DMS53 treated with DMSO at 0.1 percent for 48 hours (cell line): ENCODE measurements around the gene PROC.

ENCODE experiments used
- DNase-seq: peaks from one replicate; lab custom pipeline; 2025; ENCODE audit not compliant: unreplicated experiment; lab: John Stamatoyannopoulos, UW

Gene PROC

DNA sequence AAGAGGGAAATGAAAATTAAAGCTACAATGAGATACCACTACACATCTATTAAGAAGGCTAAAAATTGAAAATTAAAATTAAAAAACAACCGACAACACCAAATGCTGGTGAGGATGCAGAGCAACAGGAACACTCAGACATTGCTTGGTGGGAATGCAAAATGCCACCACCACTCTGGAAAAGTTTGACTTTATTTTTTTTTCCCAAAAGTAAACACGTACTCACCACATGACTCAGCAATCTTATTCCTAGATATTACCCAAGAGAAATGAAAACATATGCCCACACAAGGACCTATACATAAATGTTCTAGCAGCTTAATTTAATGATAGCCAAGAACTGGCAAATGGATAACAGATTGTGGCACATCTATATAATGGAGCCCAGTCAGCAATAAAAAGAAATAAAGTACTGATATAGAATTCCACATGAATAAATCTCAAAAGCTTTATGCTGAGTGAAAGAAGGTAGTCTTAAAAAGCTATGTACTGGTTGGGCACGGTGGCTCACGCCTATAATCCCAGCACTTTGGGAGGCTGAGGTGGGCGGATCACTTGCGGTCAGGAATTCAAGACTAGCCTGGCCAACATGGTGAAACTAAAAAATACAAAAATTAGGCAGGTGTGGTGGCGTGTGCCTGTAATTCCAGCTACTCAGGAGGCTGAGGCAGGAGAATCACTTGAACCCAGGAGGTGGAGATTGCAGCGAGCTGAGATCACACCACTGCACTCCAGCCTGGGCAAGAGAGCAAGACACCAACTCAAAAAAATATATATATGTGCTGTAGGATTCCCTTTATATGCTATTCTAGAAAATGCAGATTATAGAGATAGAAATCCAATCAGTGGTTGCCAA, 4.2 kb upstream of the PROC start:
- no peak for DNase-seq

GRCh38 chr2:127414638-127415592, 3.3 kb upstream of the PROC start:
- DNase-seq, result no peak

- peak; percentile 85 for DNase-seq
Observed at GRCh38 chr2:127415593-127416505, 2.4 kb upstream of the PROC start.

- DNase-seq, result no peak
Observed at GRCh38 chr2:127416506-127417001, 1.7 kb upstream of the PROC start.

DNA sequence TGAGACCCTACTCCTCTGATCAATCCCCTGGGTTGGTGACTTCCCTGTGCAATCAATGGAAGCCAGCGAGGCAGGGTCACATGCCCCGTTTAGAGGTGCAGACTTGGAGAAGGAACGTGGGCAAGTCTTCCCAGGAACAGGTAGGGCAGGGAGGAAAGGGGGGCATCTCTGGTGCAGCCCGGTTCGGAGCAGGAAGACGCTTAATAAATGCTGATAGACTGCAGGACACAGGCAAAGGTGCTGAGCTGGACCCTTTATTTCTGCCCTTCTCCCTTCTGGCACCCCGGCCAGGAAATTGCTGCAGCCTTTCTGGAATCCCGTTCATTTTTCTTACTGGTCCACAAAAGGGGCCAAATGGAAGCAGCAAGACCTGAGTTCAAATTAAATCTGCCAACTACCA, 821 bp upstream of the PROC start:
- no peak for DNase-seq

DNA sequence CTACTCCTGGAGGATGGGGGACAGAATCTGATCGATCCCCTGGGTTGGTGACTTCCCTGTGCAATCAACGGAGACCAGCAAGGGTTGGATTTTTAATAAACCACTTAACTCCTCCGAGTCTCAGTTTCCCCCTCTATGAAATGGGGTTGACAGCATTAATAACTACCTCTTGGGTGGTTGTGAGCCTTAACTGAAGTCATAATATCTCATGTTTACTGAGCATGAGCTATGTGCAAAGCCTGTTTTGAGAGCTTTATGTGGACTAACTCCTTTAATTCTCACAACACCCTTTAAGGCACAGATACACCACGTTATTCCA, 844 bp downstream of the PROC start:
- no peak for DNase-seq

- DNase-seq, result no peak
Observed at GRCh38 chr2:127419448-127420038, 1.3 kb downstream of the PROC start.

GRCh38 chr2:127420039-127420864, 2.0 kb downstream of the PROC start:
- no peak for DNase-seq

- no peak for DNase-seq
Observed at GRCh38 chr2:127421116-127421800, 3.0 kb downstream of the PROC start.

DNA sequence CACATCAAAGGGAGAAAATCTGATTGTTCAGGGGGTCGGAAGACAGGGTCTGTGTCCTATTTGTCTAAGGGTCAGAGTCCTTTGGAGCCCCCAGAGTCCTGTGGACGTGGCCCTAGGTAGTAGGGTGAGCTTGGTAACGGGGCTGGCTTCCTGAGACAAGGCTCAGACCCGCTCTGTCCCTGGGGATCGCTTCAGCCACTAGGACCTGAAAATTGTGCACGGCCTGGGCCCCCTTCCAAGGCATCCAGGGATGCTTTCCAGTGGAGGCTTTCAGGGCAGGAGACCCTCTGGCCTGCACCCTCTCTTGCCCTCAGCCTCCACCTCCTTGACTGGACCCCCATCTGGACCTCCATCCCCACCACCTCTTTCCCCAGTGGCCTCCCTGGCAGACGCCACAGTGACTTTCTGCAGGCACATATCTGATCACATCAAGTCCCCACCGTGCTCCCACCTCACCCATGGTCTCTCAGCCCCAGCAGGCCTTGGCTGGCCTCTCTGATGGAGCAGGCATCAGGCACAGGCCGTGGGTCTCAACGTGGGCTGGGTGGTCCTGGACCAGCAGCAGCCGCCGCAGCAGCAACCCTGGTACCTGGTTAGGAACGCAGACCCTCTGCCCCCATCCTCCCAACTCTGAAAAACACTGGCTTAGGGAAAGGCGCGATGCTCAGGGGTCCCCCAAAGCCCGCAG, 3.8 kb downstream of the PROC start:
- no peak for DNase-seq

DNA sequence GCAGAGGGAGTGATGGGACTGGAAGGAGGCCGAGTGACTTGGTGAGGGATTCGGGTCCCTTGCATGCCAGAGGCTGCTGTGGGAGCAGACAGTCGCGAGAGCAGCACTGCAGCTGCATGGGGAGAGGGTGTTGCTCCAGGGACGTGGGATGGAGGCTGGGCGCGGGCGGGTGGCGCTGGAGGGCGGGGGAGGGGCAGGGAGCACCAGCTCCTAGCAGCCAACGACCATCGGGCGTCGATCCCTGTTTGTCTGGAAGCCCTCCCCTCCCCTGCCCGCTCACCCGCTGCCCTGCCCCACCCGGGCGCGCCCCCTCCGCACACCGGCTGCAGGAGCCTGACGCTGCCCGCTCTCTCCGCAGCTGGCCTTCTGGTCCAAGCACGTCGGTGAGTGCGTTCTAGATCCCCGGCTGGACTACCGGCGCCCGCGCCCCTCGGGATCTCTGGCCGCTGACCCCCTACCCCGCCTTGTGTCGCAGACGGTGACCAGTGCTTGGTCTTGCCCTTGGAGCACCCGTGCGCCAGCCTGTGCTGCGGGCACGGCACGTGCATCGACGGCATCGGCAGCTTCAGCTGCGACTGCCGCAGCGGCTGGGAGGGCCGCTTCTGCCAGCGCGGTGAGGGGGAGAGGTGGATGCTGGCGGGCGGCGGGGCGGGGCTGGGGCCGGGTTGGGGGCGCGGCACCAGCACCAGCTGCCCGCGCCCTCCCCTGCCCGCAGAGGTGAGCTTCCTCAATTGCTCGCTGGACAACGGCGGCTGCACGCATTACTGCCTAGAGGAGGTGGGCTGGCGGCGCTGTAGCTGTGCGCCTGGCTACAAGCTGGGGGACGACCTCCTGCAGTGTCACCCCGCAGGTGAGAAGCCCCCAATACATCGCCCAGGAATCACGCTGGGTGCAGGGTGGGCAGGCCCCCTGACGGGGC, 4.6 kb downstream of the PROC start:
- peak; percentile 49 for DNase-seq

- peak; percentile 27 for DNase-seq
Observed at GRCh38 chr2:127423478-127423843, 5.2 kb downstream of the PROC start.

DNA sequence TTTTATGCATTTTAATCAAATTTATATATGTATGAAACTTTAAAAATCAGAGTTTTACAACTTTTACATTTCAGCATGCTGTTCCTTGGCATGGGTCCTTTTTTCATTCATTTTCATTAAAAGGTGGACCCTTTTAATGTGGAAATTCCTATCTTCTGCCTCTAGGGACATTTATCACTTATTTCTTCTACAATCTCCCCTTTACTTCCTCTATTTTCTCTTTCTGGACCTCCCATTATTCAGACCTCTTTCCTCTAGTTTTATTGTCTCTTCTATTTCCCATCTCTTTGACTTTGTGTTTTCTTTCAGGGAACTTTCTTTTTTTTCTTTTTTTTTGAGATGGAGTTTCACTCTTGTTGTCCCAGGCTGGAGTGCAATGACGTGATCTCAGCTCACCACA, 5.7 kb downstream of the PROC start:
- no peak for DNase-seq

DNA sequence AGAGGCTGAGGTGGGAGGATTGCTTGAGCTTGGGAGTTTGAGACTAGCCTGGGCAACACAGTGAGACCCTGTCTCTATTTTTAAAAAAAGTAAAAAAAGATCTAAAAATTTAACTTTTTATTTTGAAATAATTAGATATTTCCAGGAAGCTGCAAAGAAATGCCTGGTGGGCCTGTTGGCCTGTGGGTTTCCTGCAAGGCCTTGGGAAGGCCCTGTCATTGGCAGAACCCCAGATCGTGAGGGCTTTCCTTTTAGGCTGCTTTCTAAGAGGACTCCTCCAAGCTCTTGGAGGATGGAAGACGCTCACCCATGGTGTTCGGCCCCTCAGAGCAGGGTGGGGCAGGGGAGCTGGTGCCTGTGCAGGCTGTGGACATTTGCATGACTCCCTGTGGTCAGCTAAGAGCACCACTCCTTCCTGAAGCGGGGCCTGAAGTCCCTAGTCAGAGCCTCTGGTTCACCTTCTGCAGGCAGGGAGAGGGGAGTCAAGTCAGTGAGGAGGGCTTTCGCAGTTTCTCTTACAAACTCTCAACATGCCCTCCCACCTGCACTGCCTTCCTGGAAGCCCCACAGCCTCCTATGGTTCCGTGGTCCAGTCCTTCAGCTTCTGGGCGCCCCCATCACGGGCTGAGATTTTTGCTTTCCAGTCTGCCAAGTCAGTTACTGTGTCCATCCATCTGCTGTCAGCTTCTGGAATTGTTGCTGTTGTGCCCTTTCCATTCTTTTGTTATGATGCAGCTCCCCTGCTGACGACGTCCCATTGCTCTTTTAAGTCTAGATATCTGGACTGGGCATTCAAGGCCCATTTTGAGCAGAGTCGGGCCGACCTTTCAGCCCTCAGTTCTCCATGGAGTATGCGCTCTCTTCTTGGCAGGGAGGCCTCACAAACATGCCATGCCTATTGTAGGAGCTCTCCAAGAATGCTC, 6.6 kb downstream of the PROC start:
- DNase-seq, result no peak

DNA sequence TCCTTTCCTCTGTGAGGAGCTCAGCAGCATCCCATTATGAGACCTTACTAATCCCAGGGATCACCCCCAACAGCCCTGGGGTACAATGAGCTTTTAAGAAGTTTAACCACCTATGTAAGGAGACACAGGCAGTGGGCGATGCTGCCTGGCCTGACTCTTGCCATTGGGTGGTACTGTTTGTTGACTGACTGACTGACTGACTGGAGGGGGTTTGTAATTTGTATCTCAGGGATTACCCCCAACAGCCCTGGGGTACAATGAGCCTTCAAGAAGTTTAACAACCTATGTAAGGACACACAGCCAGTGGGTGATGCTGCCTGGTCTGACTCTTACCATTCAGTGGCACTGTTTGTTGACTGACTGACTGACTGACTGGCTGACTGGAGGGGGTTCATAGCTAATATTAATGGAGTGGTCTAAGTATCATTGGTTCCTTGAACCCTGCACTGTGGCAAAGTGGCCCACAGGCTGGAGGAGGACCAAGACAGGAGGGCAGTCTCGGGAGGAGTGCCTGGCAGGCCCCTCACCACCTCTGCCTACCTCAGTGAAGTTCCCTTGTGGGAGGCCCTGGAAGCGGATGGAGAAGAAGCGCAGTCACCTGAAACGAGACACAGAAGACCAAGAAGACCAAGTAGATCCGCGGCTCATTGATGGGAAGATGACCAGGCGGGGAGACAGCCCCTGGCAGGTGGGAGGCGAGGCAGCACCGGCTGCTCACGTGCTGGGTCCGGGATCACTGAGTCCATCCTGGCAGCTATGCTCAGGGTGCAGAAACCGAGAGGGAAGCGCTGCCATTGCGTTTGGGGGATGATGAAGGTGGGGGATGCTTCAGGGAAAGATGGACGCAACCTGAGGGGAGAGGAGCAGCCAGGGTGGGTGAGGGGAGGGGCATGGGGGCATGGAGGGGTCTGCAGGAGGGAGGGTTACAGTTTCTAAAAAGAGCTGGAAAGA, 7.6 kb downstream of the PROC start:
- DNase-seq, result no peak
